ENCODE results near the gene L3MBTL3.

Gene L3MBTL3

GRCh38 chr6:130027948-130028347 is 9.6 kb downstream of the L3MBTL3 start:
- DNase-seq (ENCODE audit: low read depth), result no peak

- DNase-seq (ENCODE audit: low read depth), result no peak
Measured at GRCh38 chr6:130029163-130029562, 10.8 kb downstream of the L3MBTL3 start.

- no peak for DNase-seq (ENCODE audit: low read depth)
Measured at GRCh38 chr6:130032758-130033340, 14.5 kb downstream of the L3MBTL3 start.

- DNase-seq (ENCODE audit: low read depth), result no peak
Measured at GRCh38 chr6:130033949-130034348, 15.6 kb downstream of the L3MBTL3 start.

- no peak for DNase-seq (ENCODE audit: low read depth)
Measured at GRCh38 chr6:130034378-130035146, 16.2 kb downstream of the L3MBTL3 start.

- DNase-seq (ENCODE audit: low read depth), result no peak
Measured at GRCh38 chr6:130035211-130035610, 16.8 kb downstream of the L3MBTL3 start.

- DNase-seq (ENCODE audit: low read depth), result no peak
Measured at GRCh38 chr6:130037207-130037811, 18.9 kb downstream of the L3MBTL3 start.

- DNase-seq (ENCODE audit: low read depth), result no peak
Measured at GRCh38 chr6:130041594-130041993, 23.2 kb downstream of the L3MBTL3 start.

- DNase-seq (ENCODE audit: low read depth), result no peak
Measured at GRCh38 chr6:130043344-130043743, 25.0 kb downstream of the L3MBTL3 start.

GRCh38 chr6:130045622-130046021 is 27.2 kb downstream of the L3MBTL3 start:
- DNase-seq (ENCODE audit: low read depth), result no peak

- no peak for DNase-seq (ENCODE audit: low read depth)
Measured at GRCh38 chr6:130046671-130047070, 28.3 kb downstream of the L3MBTL3 start.

GRCh38 chr6:130047088-130047995 is 29.0 kb downstream of the L3MBTL3 start:
- no peak for DNase-seq (ENCODE audit: low read depth)

- peak; percentile 82 for DNase-seq (ENCODE audit: low read depth)
Measured at GRCh38 chr6:130050230-130050629, 31.8 kb downstream of the L3MBTL3 start.

- DNase-seq (ENCODE audit: low read depth), result no peak
Measured at GRCh38 chr6:130054725-130055124, 36.3 kb downstream of the L3MBTL3 start.

GRCh38 chr6:130055271-130055670 is 36.9 kb downstream of the L3MBTL3 start:
- DNase-seq (ENCODE audit: low read depth), result no peak

GRCh38 chr6:130057495-130057894 is 39.1 kb downstream of the L3MBTL3 start:
- DNase-seq (ENCODE audit: low read depth), result no peak

GRCh38 chr6:130063806-130064205 is 45.4 kb downstream of the L3MBTL3 start:
- no peak for DNase-seq (ENCODE audit: low read depth)

- DNase-seq (ENCODE audit: low read depth), result no peak
Measured at GRCh38 chr6:130065609-130066156, 47.3 kb downstream of the L3MBTL3 start.

- DNase-seq (ENCODE audit: low read depth), result no peak
Measured at GRCh38 chr6:130069485-130069884, 51.1 kb downstream of the L3MBTL3 start.

- DNase-seq (ENCODE audit: low read depth), result no peak
Measured at GRCh38 chr6:130070326-130070725, 51.9 kb downstream of the L3MBTL3 start.

GRCh38 chr6:130070792-130071191 is 52.4 kb downstream of the L3MBTL3 start:
- DNase-seq (ENCODE audit: low read depth), result no peak

GRCh38 chr6:130075879-130076460 is 57.6 kb downstream of the L3MBTL3 start:
- DNase-seq (ENCODE audit: low read depth), result peak; percentile 12

Data from stromal cell of bone marrow (primary cell).